ENCODE results near the gene AMN. TPM values are rescaled to one million over a fixed set of nuclear protein-coding genes. Genes with fewer than 3 reads are reported as not detected.

The AMN gene
- total and polyA plus RNA-seq, 9 donors, result 0.10 to 4.6 (median 0.59) TPM; not detected in 1

- no peaks in the 10 kb centered on the region for H3K27me3 ChIP-seq
- TF ChIP-seq CTCF (IDR thresholded peaks at IDR 0.05), result no peak
- TF ChIP-seq EP300 (IDR thresholded peaks at IDR 0.05), result no peak
- no peak for TF ChIP-seq POLR2A (IDR thresholded peaks at IDR 0.05)
- H3K4me1 ChIP-seq (ENCODE audit: insufficient read depth), result no peaks in the 10 kb centered on the region
- H3K36me3 ChIP-seq, result no peaks in the 10 kb centered on the region
- intact Hi-C loops (cut with DNase I), result no loop called here
- 66 to 74% (median 66%) methylated on average over 14 of the region's 14 CpGs for WGBS, 3 donors
- no peak for DNase-seq
- H3K9me3 ChIP-seq, result no peaks in the 10 kb centered on the region
- no peak overlapping the region for H3K4me3 ChIP-seq
- no peak overlapping the region for H3K27ac ChIP-seq
These were observed 25.0 kb upstream of the AMN start for GRCh38 chr14:102897299-102898027.

GRCh38 chr14:102898298-102898697, 24.2 kb upstream of the AMN start:
- H3K27me3 ChIP-seq, result no peaks in the 10 kb centered on the region
- 86 to 93% (median 91%) methylated on average over 6 of the region's 6 CpGs for WGBS, 3 donors
- DNase-seq, result no peak
- no peaks in the 10 kb centered on the region for H3K4me1 ChIP-seq (ENCODE audit: insufficient read depth)
- H3K9me3 ChIP-seq, result no peaks in the 10 kb centered on the region
- intact Hi-C loops (cut with DNase I), result no loop called here
- no peaks in the 10 kb centered on the region for H3K36me3 ChIP-seq
- TF ChIP-seq EP300 (IDR thresholded peaks at IDR 0.05), result no peak
- TF ChIP-seq POLR2A (IDR thresholded peaks at IDR 0.05), result no peak
- no peak for TF ChIP-seq CTCF (IDR thresholded peaks at IDR 0.05)
- no peak overlapping the region for H3K4me3 ChIP-seq
- H3K27ac ChIP-seq, result no peak overlapping the region

- DNase-seq, result no peak
- 86 to 91% (median 91%) methylated on average over 18 of the region's 18 CpGs for WGBS, 3 donors
- Histone ChIP-seq H3K4me1 (ENCODE audit: insufficient read depth) (no peaks in the 10 kb centered on the region), H3K27ac (no peak overlapping the region), H3K9me3 (no peaks in the 10 kb centered on the region), H3K27me3 (no peaks in the 10 kb centered on the region), H3K36me3 (no peaks in the 10 kb centered on the region), H3K4me3 (no peak overlapping the region)
- intact Hi-C loops (cut with DNase I), result no loop called here
- no peak for TF ChIP-seq EP300 (IDR thresholded peaks at IDR 0.05)
- no peak for TF ChIP-seq POLR2A (IDR thresholded peaks at IDR 0.05)
- TF ChIP-seq CTCF (IDR thresholded peaks at IDR 0.05), result no peak
These were observed 23.5 kb upstream of the AMN start for GRCh38 chr14:102898776-102899515.

- TF ChIP-seq CTCF (IDR thresholded peaks at IDR 0.05) (no peak), EP300 (IDR thresholded peaks at IDR 0.05) (no peak)
- DNase-seq, result no peak
- Histone ChIP-seq H3K4me1 (ENCODE audit: insufficient read depth) (no peaks in the 10 kb centered on the region), H3K9me3 (no peaks in the 10 kb centered on the region), H3K4me3 (no peak overlapping the region), H3K27ac (no peak overlapping the region), H3K36me3 (no peaks in the 10 kb centered on the region), H3K27me3 (no peaks in the 10 kb centered on the region)
- intact Hi-C loops (cut with DNase I), result no loop called here
- WGBS, 3 donors, result 96 to 97% (median 97%) methylated on average over 8 of the region's 8 CpGs
These were observed 23.0 kb upstream of the AMN start for GRCh38 chr14:102899516-102899900.

Data from ovary (tissue), 9 donors.